ENCODE measurements around the gene M1AP.

DNA sequence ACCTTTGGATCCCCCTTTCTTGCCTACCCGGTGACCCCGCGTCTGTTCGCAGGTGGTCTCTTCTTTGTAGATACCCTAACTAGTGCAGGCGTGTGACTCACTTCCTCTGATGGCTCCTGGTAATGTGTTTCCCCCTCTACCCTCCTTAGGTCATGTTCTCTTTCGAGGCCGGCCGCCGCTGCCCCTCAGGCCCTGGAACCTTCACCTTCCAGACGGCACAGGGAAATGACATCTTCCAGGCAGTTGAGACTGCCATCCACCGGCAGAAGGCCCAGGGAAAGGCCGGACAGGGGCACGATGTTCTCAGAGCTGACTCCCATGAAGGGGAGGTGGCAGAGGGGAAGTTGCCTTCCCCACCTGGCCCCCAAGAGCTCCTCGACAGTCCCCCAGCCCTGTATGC is 92.0 kb downstream of the M1AP start:
- TF ChIP-seq CTCF (IDR thresholded peaks at IDR 0.05): no peak
- no peak for TF ChIP-seq POLR2A (IDR thresholded peaks at IDR 0.05; ENCODE audit: low read depth)
- no peak for TF ChIP-seq EP300 (IDR thresholded peaks at IDR 0.05)

Data from esophagus muscularis mucosa (tissue), 4 donors.